Skin of body (tissue), 2 donors: ENCODE data around the gene CUBN. TPM values are rescaled to one million over a fixed set of nuclear protein-coding genes. Genes with fewer than 3 reads are reported as not detected.

Experiments used
- DNase-seq: peaks from one replicate; lab custom pipeline; 2025; lab: John Stamatoyannopoulos, UW
- total RNA-seq: library from RNA; depleted of rRNA; stranded (reverse); fragments of >200 nt; gene quantifications from one replicate; pipeline ENCODE4 v1.2.3, GENCODE V29; 2014

CUBN gene
- total RNA-seq, 1 donor from 2014 or later, result 18.1 TPM

DNA sequence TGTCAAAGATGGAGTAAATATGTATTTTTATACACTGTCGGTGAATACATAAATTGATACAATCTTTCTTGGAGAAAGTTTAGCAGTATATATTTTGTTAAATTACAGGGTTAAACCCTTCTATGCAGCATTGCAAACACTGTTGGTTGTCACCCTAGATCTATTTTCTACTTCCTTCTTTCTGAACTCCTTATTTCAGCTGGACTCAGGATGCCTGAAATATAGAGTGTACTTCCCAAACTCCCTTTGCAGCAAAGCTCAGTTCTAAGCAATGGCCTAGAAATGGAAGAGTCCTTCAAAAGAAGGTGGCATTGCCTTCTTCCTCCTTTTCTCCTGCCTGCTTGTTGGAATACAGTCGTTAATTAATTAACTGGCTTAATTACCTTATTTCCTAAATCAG lies 20.6 kb downstream of the CUBN start:
- DNase-seq, result no peak

DNA sequence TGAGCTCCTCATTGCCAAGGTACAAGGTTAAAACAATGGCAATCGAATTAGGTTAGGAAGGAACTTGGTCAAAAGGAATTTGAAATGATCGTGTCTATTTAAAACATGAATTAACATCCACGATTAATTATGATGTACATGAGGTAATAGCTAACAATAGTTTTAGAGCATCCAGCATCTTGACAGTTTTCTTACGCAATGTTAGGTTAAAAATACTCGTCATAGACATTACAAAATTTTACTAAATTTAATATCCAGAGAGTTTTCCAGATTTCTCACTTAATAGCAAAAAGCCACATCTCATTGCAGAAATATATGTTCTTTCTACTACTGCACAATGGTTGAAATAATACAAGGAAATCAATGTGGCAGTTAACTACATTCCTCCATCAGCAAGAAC lies 22.6 kb downstream of the CUBN start:
- DNase-seq, result peak; percentile 50

DNA sequence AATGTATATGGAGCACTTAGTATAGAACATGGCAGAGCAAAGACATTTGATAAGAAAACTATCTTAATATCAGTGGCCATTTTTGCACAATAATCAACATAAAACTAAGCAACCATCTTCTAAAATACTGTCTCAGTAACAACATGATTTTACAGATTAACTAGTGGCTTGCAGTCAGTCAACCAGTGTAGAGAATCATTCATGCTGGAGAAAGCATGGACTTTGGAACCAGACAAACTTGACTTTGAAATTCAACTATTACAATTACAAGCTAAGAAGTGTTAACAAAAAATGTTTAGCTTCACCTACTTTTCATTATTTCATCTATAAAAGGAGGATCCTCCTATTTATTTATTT lies 27.7 kb downstream of the CUBN start:
- no peak for DNase-seq

DNA sequence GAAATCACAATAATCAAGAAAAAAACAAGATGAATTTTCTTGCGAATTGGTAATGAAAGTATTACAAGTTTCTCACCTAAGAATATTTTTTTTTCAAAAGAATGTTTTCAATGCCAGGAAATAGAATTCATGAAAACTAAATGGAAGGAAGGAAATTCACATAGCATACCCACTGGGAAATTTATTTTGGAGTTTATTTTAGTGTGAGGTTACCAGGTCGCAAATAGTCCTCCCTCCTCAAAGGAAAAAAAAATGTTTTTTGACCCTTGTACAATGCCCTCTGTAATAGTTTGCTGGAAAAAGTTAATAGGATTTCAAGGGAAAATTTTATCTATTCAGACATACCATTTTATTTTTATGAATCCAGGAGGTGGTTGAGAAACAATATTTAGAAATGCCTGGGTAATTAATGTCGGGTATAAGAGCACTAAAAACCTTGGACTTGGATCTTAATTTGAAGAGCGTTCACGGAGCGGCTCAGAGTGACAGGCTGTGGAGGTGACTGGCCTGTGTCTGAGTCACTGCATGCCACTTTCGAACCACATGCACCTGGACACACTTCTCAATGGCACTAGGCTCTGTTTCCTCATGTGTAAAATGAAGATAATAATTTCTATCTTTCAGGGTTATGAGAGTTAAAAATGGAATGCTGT lies 28.2 kb downstream of the CUBN start:
- DNase-seq, result no peak

DNA sequence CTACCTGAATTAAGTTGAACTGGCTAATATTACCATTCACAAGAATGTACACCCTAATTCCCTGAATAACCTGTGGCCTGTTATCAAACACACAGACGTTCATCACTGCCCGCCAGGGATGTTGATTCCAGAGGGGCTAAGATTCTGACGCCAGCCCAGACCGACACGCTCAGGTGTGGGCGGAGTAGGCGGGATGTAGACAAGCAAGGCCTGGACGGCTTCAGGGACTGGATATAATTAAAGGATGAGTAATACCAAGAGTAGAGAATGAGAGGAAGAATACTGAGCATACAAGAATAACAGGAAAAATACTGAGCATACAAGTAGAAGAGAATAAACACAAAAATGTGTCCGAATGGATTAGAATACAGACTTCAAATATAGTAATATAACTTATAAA lies 29.0 kb downstream of the CUBN start:
- DNase-seq, result no peak

DNA sequence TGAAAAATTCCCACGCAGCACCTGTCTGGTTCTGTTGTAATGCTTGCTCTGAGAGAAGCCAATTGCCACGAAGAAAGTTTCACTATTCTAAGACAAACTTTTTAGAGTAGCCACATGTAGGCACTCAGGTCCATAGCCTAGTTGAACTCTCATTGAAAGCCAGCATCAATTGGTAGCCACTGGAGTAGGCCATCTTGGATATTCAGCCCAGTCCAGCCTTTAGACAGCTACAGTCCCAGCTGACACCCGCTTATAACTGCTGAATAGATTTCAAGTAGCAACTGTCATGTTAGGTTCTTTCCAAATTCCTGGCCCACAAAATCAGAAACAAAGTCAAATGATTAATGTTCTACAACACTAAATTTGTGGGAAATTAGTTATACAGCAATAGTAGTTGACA lies 31.6 kb downstream of the CUBN start:
- DNase-seq, result no peak

DNA sequence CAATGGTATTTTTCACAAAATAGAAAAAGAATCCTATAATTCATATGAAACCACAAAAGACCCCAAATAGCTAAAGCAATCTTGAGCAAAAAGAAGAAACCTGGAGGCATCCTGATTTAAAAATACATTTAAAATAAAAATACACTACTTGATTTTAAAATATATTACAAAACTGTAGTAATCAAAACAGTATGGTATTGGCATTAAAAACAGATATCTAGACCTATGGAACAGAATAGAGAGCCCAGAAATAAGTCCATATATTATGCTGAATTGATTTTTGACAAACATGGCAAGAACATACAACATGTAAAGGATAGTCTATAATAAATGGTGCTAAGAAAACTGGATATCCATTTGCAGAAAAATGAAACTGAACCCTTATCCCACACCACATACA lies 34.8 kb downstream of the CUBN start:
- no peak for DNase-seq

DNA sequence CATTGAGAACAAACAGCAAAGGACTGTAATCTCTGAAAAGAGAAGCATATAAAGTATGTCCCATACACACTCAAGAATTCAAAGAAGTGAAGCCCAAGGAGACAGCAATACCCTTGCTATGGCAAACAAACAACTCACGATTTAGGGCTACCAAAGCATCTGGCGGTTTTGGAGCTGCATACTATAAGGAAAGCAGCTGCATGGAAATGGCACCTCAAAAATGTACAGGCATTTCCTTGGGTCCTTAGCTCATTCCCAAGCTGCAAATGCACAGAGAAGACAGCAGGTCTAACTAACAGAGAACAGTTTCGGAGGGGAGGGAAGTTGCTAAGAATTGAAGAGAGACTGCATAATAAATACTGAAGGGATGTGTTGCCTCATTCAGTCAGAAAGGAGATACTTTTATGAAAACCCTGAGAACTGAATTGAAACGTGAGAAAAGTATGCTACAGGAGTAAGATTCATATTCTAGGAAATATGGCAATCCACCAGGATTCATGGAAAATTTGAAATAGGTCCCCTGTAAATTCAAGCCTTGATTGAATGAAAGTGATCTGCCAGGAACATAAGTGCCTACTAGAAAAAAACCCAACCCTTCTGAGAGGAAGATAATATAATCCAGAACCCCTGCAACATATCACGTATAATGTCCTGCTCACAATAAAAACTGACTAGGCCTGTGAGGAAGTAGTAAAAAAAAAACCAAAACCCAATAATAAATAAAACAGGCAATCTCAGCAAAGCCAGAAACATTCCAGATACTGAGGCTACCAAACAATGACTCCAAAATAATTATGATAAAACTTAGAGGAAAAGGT lies 36.4 kb downstream of the CUBN start:
- no peak for DNase-seq

DNA sequence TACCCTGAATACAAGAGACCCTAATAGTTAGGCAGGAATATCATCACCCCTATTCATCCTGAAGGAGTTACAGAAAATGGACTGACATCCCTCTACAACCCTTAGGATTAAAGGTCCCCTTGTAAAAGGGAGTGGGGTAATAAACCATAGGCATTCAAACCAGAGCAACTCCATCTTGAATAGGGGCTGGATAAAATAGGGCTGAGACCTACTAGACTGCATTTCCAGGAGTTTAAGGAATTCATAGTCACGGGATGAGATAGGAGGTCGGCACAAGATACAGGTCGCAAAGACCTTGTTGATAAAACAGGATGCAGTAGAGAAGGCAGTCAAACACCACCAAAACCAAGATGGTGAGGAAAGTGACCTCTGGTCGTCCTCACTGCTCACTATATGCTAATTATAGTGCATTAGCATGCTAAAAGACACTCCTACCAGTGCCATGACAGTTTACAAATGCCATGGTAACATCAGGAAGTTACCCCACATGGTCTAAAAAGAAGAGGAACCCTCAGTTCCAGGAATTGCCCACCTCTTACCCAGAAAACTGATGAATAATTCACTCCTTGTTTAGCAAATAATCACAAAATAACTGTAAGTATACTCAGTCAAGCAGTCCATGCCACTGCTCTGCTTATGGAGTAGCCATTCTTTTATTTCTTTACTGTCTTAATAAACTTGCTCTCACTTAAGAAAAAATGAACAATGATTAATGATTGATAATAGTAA lies 37.2 kb downstream of the CUBN start:
- DNase-seq, result no peak

DNA sequence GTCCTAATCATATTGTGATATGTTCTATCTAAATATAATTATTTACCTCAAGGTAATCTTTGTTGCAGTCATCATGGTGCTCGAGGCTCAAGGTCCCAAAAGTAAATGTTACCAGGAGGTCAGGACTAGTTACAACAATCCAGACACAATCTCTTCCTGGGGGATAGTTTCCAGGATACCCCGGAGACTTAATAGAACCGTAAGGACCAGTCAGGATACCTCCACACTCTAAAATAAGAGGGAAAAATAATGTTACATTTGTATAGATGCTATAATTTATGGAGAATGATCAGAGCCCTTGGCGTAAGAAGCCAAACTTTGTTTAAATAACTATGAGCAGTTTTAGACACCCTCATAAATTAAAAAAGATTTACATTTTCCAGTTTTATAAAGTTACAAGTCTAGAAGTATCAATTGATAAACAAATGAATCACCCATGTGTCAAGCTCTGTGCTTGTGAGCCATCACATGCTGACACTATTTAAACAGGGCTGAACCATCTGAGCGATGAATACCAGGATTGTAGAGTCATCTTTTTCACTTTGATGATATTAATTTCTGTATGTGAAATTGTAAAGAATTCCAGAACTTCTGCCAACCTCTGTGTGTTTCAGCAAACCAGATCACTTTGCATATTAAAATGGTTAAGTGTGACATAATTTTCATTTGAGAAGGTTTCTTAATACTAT lies 41.3 kb downstream of the CUBN start:
- peak; percentile 88 for DNase-seq

DNA sequence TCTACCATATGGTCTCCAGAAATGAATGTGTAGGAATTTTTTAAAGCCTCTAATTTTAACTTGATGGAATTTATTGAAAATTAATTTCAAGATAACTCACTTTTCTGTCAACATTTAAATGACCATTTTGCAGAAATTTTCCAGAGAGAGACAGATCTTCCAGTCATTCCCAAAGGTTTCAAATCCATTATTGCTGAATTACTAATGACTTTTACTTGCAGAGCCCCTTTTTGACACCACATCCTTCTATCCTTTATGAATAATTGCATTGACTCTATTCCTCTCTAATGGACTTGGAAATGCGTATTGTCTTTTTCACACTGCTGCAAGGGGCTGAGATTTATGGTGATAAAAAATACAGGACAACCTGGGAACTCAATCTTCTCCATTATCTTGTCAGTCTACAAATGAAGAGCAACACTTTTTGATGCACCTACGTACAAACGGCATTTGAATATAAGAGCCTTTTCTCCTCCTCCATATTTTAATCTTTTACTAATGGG lies 42.7 kb downstream of the CUBN start:
- DNase-seq, result peak; percentile 46

DNA sequence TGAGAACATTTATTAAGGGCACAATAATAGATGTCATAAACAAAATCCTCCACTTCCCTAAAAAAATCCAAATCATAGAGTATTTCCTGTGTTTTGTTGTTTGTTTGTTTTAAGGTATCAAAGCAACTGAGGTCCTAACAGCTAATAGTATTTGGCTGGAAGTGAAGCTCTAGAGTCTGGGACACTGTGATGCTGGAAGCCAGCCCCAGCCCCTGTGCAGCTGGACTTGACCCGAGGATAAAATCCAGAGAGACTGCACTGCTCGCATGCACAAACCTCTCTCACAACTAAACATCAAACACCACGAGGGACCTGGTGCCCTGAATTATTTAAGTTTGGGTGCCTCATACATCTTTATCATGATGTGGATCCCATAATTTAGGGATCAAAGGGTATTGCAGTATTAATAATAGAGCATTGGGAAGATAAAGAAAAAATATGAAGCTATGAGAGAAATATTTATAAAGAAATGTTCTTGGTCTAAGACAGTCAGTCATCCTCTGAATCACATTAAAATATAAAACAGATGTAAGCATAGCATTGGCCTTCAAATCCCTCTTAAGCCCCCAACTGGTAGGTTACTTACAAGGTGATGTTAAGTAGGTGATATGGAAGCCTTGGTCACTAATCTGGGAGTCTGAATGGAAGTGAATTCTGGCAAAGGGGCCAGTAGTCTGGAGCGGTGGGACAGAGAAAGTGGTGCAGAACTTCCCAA lies 44.4 kb downstream of the CUBN start:
- DNase-seq, result peak; percentile 69

DNA sequence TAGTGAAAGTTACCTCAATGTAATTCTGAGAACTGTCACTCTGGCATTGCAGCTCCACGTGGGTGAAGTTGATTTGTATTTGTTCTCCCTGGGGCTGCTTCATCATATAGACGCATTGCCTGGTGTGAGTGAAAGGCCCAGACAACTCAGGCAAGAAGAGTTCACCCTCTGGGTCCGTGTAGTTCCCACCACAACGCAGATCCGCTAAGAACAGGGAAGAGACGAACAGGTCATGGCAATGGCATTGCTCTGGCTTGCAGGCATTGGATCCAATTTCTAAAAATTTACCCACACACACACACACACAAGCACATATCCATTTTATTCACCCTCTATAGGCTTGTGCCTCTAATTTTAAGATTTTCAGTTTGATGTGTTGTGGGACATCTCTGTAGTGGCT lies 45.4 kb downstream of the CUBN start:
- no peak for DNase-seq

DNA sequence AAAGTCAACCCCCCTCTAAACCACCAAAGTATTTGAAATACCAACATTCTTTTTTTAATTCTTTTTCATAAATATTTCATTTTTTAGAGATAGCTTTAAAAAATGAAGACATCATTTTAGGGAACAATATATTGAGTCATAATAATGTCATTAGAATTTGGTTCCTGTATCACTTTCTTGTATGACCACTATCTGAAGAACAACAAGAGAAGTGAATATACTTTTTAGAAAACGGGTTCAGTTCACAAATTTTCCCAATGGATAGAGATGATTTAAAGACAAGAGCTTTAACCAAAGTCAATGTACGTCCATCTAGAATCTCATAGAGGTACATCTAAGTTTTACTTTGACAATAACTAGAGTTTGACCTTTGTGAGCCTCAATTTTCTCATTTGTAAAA lies 48.2 kb downstream of the CUBN start:
- DNase-seq, result no peak

DNA sequence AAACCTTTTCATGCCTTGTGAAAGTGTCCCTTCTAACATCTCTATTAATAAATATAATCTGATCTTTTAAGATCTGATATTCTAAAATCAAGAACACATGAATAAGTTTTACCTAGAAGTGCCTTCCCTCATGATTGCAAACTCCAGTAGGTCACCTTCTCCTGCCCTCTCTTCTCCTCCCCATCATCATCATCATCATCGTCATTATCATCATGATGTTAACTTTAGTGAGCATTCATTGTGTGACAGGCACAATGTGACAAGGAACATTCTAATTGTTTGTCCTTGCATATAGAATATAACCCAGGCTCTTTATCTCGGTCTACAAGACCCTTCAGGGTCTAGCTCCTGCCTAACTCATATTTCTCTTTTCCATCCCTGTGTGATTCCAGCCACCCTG lies 51.7 kb downstream of the CUBN start:
- DNase-seq, result no peak

DNA sequence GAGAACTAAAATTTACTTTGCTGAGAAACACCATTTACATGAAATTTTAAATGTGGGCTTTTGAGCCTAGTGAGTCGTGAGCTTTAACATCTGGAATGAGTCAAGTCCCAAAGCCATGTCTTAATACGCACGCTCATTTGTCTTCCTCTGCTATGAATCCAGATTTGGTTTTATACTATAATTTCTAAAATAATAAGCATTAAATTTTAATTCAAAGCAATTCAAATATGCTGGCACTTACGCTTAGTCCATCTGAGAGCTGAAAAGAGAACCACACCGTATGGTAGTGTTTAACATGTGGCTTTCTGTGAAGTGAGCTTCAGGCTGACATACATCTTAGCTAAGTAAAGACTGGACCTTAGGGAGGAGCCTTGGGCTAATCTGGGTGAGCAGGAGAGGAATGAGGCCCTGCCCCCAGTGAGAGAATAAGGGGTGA lies 52.2 kb downstream of the CUBN start:
- peak; percentile 89 for DNase-seq

DNA sequence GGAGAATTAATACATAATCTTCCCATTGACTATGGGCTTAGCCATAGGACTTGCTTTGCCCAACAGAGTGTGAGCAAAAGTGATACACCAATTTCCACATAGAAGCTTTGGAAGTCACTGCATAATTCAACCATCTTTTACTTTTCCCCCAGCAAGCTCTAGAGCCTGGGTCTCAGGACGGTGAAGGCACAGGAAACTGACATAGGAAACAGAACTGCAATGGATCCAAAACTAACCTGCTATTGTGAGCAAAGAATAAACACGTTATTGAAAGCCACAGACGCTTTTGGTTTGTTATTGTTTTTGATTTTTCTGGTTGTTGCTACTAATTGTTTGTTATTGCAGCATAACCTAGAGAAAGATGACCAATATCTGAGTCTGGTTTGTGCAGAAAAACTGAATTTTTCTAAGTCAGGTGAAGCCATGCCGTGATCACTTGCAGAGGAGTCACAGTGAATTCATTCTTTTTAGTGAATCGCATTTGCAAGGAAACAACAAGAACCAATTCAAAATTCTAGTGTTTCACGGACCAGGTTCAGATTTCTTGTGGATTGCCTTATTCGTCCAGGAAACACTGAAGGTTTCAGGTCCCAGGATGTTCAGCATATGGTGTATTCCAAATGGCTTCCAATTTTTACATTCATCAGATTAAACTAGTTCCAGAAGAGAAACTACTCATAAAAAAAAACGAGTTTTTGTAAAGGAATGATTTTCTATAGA lies 52.8 kb downstream of the CUBN start:
- DNase-seq, result peak; percentile 29

DNA sequence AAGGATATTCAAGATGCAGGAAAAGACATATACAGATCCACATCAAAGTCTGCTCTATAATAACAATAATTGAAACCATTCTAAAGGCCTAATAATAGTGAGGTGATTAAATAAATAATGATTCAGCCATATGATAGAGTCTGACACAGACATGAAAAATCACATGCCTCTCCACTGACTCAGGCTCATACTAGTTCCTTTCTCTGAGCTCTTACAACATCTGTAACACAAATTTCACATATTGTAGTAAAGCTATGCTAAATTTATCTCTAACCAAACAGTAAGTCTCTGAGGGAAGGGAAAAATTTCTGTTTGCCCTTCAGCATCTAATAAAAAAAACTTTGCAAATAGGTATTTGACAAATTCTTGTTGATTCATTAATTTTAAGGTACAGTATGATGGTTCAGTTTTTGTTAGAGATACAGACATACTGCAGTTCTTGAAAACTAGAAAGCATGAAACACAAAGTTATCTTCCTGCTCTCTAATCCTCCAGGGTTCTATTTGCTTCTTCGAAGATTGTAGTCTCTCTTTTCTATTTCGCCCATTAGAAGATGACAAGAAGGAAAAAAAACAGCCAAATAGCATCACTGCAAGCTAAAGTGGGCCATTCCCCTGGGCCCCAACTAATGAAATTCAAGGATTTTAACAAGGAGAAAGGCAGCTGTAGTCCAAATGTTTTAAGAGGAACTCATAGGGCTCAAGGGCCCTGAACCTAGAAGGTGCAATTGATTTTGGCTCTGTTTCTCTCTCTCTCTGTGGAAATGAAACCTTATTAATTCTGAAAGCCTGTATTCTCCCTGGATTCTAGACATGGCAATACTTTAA lies 53.9 kb downstream of the CUBN start:
- peak; percentile 91 for DNase-seq

DNA sequence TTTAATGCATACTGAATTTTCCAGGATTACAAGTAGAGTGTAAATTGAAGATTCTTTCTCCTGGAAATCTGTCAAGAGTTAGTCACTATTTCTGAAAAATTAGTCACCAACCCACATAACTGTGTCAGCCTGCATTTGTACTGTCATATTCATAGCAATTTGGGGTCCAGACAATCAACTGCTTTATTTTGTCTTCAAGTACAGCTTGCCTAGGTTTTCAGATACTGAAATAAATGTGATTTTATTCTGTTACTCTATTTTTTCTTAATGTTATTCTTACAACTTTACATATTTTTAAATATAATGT lies 55.1 kb downstream of the CUBN start:
- DNase-seq, result no peak
